GM12872 (cell line): ENCODE results near the gene GPR42.
A peak's percentile ranks its signal among the peaks of the same experiment; 100 is the strongest.

Experiments
- CTCF ChIP-seq: IDR thresholded peaks from 3 replicates; pipeline ENCODE4 v1.5.1; 2011; ENCODE audit warnings: low read depth, mild to moderate bottlenecking, low read length, moderate library complexity; ENCODE audit not compliant: insufficient read depth

GPR42 gene

GRCh38 chr19:35408284-35409171, 37.7 kb downstream of the GPR42 start:
- TF ChIP-seq CTCF = 0 out of 3 replicates have a peak, but pooled peaks have one; percentile 12

- no peak for TF ChIP-seq CTCF
Observed at GRCh38 chr19:35409191-35409590, 38.3 kb downstream of the GPR42 start.

GRCh38 chr19:35410487-35410886, 39.6 kb downstream of the GPR42 start:
- TF ChIP-seq CTCF = no peak

- TF ChIP-seq CTCF = no peak
Observed at GRCh38 chr19:35414442-35414841, 43.6 kb downstream of the GPR42 start.

GRCh38 chr19:35416331-35416730, 45.5 kb downstream of the GPR42 start:
- no peak for TF ChIP-seq CTCF

- TF ChIP-seq CTCF = no peak
Observed at GRCh38 chr19:35417278-35417677, 46.4 kb downstream of the GPR42 start.

- no peak for TF ChIP-seq CTCF
Observed at GRCh38 chr19:35417713-35418534, 47.1 kb downstream of the GPR42 start.
